NCI-H146 (cell line): ENCODE measurements around the gene PPP1R37.

Experiments used
- DNase-seq: peaks from one replicate; lab custom pipeline; 2025; lab: John Stamatoyannopoulos, UW

The PPP1R37 gene

GRCh38 chr19:45092747-45093678 is at the start of gene PPP1R37:
Gene PPP1R37, plus strand, starts transcription at chr19:45093179. Its CDS starts 147 bp downstream, at chr19:45093326.
- DNase-seq: peak; percentile 99

GRCh38 chr19:45045671-45046353 is 47.2 kb upstream of the PPP1R37 start:
- peak; percentile 34 for DNase-seq

GRCh38 chr19:45046355-45046754 is 46.6 kb upstream of the PPP1R37 start:
- DNase-seq: no peak

GRCh38 chr19:45047188-45047797 is 45.7 kb upstream of the PPP1R37 start:
- DNase-seq: no peak

- no peak for DNase-seq
Measured at GRCh38 chr19:45049073-45049736, 43.8 kb upstream of the PPP1R37 start.

- no peak for DNase-seq
Measured at GRCh38 chr19:45050036-45050435, 42.9 kb upstream of the PPP1R37 start.

GRCh38 chr19:45051929-45052579 is 40.9 kb upstream of the PPP1R37 start:
- DNase-seq: no peak

GRCh38 chr19:45056831-45057230 is 36.1 kb upstream of the PPP1R37 start:
- no peak for DNase-seq

- no peak for DNase-seq
Measured at GRCh38 chr19:45057444-45057843, 35.5 kb upstream of the PPP1R37 start.

GRCh38 chr19:45058622-45059159 is 34.3 kb upstream of the PPP1R37 start:
- no peak for DNase-seq

- DNase-seq: peak; percentile 59
Measured at GRCh38 chr19:45059258-45059965, 33.6 kb upstream of the PPP1R37 start.

GRCh38 chr19:45061965-45062364 is 31.0 kb upstream of the PPP1R37 start:
- DNase-seq: no peak

GRCh38 chr19:45063851-45064801 is 28.9 kb upstream of the PPP1R37 start:
- no peak for DNase-seq

GRCh38 chr19:45066921-45067661 is 25.9 kb upstream of the PPP1R37 start:
- no peak for DNase-seq

GRCh38 chr19:45068041-45068440 is 24.9 kb upstream of the PPP1R37 start:
- DNase-seq: no peak

GRCh38 chr19:45069056-45069455 is 23.9 kb upstream of the PPP1R37 start:
- no peak for DNase-seq

GRCh38 chr19:45070214-45070613 is 22.8 kb upstream of the PPP1R37 start:
- DNase-seq: no peak

GRCh38 chr19:45070861-45071544 is 22.0 kb upstream of the PPP1R37 start:
- no peak for DNase-seq
